ENCODE measurements around the gene USB1.
"Not testable (repeated sequence)": the region's sequence is repeated elsewhere in the genome, so short reads cannot be mapped to it uniquely, and the experiment has no call there.

The USB1 gene

DNA sequence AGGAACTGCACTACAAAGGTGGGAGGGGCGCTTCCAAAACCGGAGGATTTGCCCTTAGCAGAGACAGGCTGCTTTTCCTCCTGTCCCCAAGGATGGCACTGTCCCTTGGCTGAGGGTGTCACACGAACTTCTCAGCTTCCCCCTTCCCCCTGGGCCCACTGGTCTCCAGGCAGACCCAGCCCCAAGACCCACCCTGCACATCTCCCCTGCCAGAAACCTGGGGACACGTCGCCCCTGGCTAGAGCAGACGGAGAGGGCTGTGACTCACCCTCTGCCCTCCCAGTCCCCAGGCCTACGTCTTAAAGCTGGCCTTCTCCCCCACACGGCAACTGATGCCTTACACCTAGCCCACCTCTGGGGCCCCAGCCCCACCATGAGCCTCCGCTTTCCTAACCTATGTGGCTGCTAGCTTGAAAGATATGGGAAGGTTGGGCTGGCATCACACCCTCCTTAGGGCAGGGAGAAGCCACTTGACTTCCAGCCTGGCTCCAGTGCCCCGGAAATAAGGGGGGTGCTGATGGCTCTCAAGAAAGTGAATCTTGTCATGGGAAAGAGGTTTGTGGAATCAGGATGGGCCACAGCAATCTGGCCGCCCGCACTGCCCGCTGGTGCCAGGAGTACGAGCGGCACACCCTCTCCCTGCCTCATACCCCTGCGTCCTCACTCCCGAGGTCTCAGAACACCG, 5.3 kb upstream of the USB1 start:
- no peak for DNase-seq (ENCODE audit: low spot score)

DNA sequence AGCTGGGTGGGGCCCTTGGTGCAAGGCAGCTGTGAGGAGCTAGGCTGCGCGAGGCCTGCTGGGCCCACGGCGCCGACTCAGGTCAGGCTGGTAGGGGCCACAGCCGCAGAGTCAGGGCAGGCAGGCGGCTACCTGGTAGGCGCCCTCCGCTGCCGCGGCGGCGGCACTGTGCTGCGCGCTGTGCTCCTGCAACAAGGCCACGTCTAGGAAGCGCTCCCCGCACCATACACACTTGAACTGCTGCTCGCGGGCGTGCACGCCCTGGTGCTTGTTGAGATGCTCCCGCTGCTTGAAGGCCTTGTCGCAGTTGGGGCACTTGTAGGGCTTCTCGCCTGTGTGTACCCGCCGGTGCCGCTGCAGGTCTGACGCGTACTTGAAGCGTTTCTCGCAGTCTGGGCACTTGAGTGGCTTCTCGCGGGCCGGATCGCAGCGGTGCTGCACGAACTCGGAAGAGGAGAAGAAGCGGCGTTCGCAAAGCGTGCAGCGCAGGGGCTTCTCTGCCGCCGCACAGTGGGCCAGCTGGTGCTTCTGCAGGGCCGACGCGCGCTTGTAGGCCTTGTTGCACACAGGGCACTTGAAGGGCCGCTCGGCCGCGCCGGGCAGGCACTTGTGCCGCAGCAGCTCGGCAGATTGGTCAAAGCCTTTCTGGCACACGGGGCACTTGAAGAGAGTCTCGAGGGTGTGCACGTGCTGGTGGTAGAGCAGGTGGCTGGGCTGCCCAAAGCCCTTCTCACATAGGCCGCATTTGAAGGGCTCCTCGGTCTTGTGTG, 4.6 kb upstream of the USB1 start:
- no peak for DNase-seq (ENCODE audit: low spot score)

DNA sequence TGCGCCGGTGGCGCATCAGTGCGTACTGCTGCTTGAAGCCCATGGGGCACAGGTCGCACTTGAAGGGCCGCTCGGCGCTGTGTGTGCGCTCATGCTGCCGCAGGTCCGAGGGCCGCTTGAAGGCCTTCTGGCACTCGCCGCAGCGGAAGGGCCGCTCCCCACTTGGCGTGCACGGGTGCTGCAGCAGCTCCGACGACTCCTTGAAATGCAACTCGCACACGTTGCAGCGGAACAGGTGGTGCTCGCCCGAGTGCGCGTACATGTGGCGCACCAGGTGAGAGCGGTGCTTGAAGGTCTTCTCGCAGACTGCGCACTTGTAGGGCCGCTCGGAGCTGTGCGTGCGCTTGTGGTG, 4.1 kb upstream of the USB1 start:
- DNase-seq (ENCODE audit: low spot score) = no peak

DNA sequence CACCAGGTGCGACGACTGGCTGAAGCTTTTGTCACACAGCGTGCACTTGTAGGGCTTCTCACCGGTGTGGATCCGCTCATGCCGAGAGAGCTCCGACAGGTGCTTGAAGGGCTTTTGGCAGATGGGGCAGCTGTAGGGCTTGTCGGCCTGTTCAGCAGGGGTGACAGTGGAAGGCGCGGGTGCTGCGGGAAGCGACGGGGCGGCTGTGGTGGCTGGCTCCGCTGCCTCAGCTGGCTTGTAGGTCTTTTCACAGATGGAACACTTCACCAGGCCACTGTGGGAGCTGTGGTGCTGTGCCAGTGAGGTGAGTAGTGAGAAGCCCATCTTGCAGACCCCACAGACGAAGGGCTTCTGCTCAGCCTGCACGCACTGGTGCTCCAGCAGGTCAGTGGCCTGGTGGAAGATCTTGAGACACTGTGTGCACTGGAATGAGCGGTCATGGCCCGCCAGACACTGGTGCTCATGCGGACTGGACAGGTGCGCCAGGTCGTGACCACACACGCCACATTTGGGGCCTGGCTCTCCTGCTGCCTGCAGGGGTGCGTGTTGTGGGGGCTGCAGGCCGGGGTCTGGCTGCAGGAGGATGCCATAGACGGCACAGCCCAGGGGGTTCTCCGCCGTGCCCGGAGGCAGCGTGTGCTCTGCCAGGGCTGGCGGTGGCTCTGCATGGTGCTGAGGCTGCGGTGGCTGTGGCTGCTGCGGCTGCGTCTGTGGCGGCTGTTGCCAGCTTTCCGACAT, 3.5 kb upstream of the USB1 start:
- no peak for DNase-seq (ENCODE audit: low spot score)

DNA sequence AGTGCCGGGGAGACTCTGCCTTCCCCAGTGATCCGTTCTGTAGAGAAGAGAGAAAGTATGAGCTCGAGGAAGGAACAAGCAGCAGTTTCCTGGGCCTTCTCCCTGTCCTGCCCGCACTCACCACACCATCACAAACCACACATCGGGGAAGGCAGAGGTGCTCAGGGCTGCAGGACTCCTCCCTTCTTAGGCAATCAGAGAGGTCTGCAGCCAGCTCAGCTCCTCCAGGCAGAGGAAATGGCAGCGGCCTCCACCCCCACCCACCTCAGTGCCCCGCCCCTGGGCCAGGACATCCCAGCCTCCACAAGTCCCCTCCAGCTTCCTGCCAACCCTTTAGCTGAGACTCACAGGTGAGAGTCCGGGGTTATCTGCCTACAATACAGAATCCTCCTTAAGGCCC, 2.7 kb upstream of the USB1 start:
- DNase-seq (ENCODE audit: low spot score) = peak; percentile 60

DNA sequence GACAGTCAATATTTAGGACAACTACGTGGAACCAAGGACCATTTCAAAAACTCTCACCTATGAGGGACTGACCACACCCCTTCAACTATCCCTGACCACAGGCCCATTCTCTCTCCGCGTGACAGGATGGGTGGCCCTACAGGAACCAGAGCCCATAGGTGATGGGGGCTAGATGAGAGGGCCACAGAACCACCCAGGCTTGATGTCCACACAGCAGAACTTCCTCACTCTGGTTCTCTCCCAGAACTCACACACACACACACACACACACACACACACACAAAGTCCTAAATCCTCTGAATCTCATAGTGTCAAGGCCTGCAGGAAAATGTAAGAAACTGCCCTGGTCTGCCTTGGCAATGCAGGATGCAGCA, 2.2 kb upstream of the USB1 start:
- DNase-seq (ENCODE audit: low spot score) = no peak

DNA sequence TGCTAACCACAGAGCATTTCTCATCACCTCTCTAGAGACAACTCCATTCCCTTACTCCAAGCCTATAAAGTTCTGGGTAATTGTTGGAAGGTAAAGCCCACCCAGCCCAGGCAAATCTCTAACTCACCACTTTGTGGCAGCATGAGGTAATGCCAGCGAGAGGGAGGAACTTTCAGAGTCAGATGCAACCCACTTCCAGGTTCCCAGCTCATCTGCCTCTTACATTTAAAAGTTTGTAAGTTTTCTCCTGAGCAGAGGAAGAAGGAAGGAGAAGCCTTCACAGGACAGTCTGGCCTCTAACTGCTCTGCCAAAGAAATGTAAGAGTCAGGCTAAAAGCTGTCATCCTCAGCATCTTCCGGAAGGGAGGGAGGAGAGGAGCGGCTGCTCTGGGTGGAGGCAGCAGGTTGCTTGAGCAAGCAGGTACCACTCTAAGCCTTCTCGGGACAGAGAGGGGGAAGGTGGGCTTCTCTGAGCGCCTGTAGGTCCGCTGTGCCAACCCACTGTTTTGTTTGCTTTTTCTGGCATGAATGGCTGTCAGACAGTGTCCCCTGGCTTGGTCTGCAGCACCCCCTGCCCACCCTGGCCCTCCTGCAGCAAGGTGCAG, 1.7 kb upstream of the USB1 start:
- DNase-seq (ENCODE audit: low spot score) = peak; percentile 33

DNA sequence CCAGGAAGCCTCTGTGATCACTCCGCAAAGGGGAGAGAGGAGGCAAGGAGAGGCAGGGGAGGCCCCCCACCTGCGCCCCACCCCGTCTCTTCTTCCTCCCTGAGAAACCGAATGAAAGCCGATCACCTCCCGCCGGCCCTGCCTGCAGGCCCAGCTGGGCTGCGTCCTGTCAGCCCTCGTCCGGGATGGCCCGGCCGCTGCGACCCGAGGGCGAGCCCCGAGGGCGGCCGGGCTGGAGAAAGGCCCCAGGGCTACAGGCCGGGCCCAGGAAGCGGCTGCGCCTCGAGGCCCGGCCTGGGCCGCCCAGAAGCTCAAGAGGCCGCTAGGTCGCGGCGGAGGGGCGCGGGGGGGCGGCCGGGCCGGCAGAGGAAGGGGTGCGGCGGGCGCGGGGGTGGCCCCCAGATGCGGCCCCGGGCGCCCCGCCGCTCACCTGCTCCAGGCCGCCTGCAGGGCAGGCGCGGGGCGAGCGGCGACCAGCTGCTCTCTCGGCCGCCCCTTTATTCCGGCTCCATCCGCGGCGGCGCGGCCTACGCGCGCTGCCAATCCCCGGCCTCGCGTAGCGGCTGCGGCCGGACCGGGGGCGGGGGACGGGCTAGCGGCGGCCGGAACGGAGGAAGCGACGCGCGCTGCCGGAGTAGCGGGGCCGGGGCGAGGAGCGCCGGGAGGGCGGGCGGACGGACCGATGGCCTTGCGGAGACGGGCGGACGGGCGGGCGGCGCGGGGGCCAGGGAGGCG, 1.1 kb upstream of the USB1 start, which contains the start of gene ZNF319:
TSS of gene ZNF319 (minus strand) at position 702 of the 735 bp plus-strand sequence. CDS start 2,407 bp downstream, outside the sequence.
- no peak for DNase-seq (ENCODE audit: low spot score)

DNA sequence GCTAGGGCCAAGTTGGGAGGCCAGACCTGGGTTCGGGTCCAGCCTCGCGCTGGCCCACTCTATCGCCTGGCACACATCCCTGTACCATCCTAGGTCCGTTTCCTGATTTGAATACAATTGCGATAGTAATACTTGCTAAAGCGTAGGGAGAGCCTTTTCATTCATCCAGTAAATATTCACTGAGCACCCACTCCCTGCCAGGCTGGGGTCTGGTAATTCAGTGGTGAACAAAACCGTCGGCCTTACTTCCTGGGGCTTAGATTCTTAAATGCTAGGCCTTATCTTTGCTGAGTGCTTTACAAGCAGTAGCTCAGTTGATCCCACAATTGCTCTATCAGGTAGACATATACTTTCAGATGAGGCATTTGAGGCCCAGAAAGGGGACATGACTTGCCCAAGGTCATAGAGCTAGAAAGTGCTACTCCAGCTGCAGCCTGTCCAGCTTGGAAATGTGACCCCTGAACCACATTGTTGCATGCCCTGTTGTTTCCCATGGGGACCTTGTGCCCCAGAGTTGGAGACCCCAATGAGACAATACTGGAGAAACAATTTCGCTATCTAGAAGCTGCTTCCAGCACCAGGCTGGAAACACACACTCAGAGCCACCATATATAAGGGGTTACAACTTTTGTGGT, 691 bp downstream of the USB1 start:
- DNase-seq (ENCODE audit: low spot score) = no peak

DNA sequence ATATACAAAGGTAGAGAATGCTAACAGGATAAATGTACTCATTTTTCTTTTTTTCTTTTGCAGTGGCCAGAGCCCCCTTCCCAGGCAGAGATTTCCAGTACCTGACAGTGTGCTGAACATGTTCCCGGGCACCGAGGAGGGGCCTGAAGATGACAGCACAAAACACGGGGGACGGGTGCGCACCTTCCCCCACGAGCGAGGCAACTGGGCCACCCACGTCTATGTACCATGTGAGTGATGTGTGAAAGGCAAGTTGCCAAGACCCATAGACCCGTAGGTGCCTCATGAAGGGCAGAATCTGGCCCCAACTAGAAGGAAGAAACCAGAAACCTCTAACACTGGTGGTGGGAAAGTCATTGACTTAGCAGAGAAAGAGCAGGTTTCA, 1.2 kb downstream of the USB1 start:
- DNase-seq (ENCODE audit: low spot score) = no peak

DNA sequence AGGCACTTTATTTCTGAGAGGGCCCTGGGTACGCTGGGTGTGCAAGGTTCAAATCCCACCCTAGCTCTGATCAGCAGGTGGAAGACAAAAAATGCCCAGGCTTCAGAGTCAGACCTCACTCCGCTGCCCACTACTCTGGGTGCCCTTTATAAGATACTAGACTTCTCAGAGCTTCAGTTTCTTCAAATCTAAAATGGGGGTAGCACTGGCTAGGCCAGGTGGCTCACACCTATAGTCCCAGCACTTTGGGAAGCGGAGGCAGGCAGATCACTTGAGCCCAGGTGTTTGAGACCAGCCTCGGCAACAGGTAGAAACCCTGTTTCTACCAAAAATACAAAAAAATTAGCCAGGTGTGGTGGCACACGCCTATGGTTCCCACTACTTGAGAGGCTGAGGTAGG, 1.7 kb downstream of the USB1 start:
- no peak for DNase-seq (ENCODE audit: low spot score)

DNA sequence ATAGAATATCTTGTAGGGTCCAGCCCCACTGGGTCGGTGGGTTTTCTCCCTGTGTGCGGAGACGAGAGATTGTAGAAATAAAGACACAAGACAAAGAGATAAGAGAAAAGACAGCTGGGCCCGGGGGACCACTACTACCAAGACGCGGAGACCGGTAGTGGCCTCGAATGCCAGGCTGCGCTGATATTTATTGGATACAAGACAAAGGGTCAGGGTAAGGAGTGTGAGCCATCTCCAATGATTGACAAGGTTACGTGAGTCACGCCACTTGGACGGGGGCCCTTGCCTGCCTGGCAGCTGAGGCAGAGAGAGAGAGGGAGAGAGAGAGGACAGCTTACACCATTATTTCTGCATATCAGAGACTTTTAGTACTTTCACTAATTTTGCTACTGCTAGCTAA, 3.5 kb downstream of the USB1 start:
- DNase-seq (ENCODE audit: low spot score) = not testable (repeated sequence)

DNA sequence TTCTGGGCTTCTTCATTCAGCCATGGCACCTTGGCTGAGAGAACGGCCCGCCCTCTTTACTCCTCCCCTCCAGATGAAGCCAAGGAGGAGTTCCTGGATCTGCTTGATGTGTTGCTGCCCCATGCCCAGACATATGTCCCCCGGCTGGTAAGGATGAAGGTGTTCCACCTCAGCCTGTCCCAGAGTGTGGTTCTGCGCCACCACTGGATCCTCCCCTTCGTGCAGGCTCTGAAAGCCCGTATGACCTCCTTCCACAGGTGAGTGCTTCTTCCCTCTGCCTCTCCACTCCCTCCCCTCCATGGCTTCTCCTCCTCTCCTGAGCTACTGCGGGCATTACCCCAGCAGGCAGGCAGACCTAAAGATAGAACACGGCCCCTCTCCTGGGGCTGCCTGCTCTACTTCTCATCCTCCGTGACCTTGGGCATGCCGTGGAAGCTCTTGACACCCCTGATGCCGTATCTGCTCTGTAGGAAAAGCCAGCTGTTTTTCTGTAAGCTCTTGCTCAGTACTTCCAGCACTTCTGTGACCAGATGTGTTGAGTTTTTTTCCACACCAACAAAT, 8.7 kb downstream of the USB1 start:
- no peak for DNase-seq (ENCODE audit: low spot score)

DNA sequence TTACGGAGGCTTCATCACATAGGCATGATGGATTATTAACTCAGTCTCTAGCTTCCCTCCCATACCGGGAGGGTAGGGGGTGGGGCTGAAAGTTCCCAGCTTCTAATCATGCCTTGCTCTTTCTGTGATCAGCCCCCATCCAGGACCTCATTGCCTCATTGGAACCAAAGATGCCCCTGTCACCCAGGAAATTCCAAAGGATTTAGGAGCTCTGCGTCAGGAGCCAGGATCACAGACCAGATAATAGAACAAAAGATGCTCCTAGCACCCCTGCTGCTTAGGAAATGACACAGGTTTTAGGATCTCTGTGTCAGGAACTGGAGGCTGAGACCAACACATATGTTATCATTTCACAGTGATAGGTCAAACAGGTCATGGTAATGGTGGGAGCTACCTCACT, 9.7 kb downstream of the USB1 start:
- no peak for DNase-seq (ENCODE audit: low spot score)

DNA sequence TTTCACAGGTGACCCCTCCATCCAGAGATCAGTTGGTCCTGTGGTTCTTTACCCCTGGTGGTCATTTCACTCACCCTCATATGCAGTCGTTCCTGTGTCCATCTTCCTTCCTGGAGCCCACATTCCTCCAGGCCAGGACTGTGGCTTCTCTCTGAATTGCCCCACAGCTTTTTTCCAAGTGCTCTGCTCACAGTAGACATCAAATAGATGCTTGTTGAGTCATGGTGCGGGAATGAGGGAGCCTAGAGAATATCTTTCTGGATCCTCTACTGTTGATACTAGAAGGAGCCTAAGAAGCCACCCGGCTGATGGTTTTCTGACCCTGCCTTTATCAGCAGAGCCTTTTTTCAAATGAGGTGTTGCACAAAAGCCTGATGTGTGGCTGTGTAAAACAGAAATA, 10.4 kb downstream of the USB1 start:
- no peak for DNase-seq (ENCODE audit: low spot score)

DNA sequence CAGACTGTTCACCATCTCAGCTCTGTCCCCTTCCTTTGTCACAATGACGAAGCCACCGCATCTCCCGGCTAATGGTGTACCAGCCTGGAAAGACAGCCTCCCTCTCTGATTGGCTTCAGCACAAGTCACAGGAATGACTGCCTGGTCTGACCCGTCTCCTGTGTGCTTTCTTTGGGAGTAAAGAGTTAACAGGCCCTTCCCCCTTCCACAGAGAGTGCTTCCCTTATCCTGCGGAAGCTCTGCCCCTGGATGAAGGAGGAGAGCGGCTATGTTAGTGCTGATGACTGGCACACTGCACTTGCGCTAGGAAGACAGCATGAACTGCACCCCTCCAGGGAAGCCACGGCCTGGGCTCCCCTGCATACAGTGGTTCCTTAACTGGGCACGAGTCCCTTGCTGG, 11.3 kb downstream of the USB1 start:
- DNase-seq (ENCODE audit: low spot score) = no peak

DNA sequence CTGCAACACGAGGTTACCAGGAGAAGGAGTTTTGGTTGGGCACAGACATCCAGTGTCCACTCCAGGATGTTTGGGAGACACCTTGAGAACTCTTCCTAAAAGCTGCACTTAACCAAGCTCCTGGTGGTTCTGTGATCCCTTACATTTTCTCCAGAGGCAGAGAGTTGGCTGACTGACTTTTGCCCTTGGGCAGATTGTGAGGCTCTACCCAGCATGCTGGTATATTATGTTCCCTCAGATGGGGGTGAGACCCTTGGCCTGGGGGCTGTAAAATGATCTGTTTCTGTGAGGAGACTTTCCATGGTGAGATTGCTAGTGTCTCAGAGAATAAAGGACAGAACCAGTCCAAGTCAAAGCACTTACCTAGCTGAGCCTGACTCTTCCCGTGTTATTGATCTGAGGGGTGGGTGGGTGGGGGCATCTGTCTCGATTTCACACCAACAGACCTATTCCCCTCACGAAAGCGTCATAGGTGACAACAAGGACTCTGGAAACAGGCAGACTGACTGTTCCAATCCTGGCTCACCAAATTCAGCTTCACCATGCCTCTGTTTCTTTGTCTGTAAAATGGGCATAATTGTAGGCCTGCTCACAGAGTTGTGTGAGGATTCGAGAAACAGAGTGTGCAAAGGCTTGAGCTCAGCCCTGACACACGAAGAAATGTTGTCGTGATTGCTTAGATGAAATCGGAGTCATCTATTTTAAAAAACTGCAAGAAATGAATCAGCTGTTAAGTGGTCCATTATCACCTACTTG, 12.2 kb downstream of the USB1 start:
- DNase-seq (ENCODE audit: low spot score) = no peak

DNA sequence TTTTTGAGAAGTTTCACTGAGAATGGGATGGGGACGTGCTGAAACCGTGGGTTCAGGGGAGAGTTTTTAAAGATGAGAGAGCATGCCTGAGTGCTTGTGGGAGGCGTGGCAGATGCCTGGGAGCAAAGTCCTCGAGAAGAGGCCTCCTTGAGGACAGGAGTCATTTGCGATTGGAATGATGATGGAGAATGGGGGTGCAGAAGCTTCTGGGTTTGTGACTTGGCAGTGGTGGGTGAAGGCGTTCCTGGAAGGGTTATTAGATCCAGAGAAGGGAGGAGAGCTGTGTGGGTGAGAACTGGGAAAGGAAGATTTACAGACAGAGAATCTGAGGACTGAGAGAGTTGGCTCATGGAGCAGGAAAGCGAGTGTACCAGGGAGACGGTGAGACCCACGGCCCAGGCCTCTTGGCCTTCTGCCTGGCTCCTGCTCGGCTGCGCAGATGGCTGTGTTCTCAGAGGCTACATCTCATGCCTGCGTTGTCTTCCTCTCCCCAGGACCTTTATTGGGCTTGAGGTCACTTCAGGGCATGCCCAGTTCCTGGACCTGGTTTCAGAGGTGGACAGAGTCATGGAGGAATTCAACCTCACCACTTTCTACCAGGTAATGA, 15.7 kb downstream of the USB1 start:
- no peak for DNase-seq (ENCODE audit: low spot score)

DNA sequence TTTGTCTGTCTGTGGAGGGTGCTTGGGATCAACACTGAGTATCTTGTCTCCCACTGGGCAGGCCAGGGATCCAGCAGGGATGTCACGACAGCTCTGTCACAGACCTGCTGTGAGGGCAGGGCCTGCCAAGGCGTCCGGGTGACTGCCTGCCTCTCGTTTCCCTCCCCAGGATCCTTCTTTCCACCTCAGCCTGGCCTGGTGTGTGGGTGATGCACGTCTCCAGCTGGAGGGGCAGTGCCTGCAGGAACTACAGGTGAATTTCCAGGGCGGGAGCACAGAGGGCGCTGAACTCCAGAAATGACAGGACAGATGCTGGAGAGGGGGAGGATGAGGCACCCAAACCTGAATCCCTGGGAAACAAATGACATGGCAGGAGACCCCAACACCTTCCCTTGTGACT, 17.6 kb downstream of the USB1 start:
- DNase-seq (ENCODE audit: low spot score) = no peak

DNA sequence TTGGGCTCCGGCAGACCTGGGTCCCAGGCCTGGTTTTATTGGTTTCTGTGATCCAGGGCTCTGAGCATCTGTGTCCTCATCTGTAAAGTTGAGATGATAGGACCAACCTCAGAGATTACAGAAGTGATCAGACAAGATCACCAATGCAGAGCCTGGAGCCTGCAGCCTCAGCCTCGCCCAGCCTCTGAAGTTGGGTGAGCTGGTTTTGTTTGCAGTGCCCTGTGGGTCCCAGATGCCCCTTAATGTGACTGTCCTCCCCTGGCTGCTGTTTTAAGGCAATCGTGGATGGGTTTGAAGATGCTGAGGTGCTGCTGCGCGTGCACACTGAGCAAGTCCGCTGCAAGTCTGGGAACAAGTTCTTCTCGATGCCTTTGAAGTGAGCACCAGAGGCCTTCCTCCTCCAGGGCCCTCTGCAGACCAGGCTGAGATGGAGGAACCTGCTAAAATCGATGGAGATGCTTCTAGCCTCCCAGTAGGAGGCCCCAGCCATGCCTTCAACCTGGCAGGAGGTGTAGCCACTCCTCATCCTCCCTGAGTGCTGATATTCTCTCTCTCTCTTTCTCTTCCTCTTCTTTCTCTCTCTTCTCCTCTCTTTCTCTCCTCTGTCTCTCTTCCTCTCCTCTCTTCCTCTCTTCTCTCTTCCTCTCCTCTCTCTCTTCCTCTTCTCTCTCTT, 18.8 kb downstream of the USB1 start:
- DNase-seq (ENCODE audit: low spot score) = no peak
